GM18870 (cell line): ENCODE results near the gene SNTB2.
A peak's percentile ranks its signal among the peaks of the same experiment; 100 is the strongest.
"Not testable (repeated sequence)": the region's sequence is repeated elsewhere in the genome, so short reads cannot be mapped to it uniquely, and the experiment has no call there.

ENCODE experiments used
- ATAC-seq: cut with Tn5 transposase; IDR thresholded peaks from one replicate; pipeline ENCODE4 v1.9.1; 2021; ENCODE audit warnings: moderate library complexity; ENCODE audit not compliant: unreplicated experiment

SNTB2 gene

DNA sequence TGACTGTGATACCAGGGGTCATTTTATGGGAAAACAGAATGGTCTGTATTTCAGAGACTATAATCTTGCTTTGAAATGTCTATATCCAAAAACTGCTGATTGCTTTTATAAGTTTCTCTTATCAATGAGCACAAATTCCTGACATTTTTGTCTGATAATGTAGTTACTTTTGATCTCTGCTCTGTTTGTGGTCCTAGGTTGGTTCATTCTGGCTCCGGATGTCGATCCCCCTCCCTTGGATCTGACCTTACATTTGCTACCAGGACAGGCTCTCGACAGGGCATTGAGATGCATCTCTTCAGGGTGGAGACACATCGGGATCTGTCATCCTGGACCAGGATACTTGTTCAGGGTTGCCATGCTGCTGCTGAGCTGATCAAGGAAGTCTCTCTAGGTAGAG, 96.9 kb downstream of the SNTB2 start:
- no peak for ATAC-seq

DNA sequence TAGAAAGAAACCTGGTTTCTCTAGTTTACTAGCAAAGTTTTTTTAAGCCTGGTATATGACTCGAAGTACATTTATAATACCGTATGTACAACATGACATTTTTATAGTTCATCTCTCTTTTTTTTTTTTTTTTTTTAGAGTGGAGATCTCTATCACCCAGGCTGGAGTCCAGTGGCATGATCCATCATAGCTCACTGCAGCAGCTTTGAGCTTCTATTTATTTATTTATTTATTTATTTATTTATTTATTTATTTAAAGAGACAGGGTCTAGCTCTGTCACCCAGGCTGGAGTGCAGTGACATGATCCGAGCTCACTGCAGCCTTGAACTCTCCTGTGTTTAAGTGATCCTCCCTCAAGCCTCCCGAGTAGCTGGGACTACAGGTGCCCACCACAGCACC, 98.3 kb downstream of the SNTB2 start:
- ATAC-seq, result no peak

DNA sequence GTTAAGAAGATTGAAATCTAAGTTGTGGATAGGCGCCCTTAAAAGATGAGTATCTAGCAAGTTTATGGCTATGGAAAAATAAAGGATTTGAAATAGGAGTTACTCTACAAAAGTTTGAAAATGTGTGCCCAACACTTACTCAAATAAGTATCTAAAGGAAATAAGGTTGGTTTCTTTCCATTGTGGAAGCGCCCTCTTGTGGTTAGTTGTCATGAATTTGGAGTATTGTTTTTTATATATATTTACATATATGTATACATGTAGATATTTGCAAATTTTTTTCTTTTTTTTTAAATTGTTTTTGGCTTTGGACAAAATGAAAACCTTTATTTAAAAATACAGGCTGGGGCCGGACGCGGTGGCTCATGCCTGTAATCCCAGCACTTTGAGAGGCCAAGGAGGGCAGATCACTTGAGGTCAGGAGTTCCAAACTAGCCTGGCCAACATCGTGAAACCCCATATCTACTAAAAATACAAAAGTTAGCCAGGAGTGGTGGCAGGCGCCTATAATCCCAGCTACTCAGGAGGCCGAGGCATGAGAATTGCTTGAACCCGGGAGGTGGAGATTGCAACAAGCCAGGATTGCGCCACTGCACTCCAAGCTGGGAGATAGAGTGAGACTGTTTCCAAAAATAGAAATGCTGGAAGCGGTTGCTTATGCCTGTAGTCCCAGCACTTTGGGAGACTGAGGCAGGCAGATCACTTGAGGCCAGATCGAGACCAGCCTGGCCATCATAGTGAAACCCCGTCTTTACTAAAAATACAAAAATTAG, 100.2 kb downstream of the SNTB2 start:
- no peak for ATAC-seq

DNA sequence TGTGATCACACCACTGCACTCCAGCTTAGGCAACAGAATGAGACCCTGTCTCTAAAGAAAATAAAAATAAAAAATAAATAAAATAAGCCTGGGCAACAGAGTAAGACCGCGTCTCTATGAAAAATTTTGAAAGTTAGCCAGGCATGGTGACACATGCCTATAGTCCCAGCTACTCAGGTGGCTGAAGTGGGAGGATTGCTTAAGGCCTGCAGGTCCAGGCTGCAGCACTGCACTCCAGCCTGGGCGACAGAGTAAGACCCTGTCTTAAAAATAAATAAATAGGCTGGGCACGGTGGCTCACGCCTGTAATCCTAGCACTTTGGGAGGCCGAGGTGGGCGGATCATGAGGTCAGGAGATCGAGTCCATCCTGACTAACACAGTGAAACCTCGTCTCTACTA, 104.7 kb downstream of the SNTB2 start:
- ATAC-seq, result not testable (repeated sequence)

DNA sequence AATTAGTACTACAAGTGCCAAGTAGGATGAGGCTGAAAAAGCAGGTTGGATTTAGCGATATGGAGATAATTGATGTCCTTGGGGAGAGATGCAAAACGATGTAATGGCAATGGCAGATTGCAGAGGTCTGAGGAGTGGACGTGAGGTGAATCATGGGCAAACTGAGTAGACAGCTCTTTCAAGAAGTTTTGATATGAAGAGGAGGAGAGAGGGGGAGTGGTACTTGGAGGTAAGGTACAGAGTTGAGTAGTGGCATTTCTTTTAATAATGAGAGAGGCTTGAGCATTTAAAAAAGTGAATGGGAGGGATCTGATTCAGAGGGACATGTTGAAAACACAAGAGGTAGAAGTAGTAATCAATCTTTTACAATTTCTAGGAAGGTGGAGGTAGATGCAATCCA, 106.4 kb downstream of the SNTB2 start:
- no peak for ATAC-seq

DNA sequence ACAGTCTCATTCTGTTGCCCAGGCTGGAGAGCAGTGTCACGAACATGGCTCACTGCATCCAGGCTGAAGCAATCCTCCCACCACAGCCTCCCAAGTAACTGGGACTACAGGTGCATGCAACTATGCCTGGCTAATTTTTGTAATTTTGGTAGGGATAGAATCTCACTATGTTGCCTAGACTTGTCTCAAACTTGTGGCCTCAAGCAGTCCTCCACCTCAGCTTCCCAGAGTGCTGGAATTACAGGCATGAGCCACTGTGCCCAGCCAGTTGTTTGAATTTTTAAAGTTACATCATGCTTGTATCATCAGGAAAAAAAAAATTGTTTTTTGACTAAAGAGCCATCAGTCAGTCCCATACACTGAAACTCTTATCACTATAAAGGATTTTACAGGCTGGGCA, 107.1 kb downstream of the SNTB2 start:
- no peak for ATAC-seq

DNA sequence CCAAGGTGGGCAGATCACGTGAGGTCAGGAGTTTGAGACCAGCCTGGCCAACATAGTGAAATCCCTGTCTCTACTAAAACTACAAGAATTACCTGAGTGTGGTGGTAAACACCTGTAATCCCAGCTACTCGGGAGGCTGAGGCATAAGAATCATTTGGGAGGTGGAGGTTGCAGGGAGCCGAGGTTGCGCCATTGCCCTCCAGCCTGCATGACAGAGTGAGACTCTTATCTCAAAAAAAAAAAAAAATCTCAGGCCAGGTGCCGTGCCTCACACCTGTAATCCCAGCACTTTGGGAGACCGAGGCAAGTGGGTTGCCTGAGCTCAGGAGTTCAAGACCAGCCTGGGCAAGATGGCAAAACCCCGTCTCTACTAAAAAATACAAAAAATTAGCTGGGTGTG, 109.8 kb downstream of the SNTB2 start:
- not testable (repeated sequence) for ATAC-seq

DNA sequence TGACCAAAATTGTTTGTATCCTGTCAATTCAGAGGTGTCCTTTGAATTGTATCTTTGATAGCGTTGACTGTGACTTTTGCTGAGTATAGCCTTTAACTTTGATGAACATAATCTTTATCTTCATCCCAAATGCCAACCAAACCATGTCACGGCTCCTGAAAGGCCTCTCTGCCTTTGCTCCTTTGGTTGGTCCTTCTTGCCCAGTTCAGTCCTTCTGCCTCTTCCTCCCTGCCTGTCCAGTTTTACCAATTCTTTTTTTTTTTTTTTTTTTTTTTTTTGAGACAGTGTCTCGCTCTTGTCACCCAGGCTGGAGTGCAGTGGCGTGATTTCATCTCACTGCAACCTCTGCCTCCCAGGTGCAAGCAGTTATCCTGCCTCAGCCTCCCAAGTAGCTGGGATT, 111.3 kb downstream of the SNTB2 start:
- no peak for ATAC-seq

DNA sequence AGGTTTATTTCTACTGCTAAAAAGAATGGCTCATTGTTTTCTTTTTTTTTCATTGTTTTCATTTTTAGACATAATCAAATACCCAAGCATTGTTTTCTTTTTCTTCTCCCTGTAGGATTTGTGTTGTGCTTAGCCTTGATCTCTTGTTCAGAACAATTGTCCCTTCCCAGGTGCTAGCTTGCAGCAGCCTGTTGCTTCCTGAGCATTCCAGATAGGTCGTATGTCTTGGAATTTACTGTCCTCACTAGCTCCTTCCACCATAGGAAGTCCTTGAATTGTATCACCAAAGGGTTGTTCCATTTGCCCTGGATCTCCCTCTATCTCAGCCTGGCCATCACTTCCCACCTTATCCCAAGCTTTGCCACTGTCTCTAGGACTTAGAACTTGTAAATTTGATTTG, 114.2 kb downstream of the SNTB2 start:
- no peak for ATAC-seq

DNA sequence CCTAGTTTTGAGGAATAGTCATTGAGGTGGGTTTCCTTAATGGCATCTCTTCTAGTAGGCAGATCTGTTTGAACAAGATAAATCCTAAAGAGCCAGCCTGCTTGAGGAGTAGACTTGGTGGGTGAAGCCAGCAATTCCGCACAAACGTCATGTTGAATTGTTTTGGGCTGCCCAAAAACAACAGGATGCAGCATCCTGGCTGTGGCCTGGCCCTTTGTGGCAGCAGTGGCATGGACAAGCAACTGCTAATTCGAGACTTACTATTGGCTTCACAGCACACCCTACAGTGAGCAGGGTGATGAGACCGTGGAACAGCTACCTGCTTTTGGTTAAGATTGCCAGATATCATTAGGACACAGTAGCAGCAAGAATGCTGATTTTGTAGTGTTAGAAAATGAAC, 114.9 kb downstream of the SNTB2 start:
- no peak for ATAC-seq

DNA sequence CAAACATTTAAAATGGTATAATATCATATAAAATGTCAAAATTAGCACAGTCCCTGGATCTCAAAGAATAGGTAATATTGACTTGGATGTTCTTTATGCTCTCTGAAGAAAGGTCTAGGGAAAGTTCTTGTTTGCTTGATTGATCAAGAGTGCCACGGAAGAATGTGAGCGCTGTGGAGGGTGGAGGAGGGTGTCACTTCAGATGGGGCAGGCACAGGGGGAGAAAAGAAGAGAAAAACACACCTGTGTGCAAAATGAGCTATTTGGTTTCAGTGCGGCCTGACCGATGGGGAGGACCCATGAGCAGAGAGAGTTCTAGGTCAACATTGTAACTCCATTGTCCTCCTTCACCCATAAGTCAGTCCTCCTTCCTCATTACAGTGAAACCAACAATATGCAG, 115.3 kb downstream of the SNTB2 start:
- ATAC-seq, result no peak

DNA sequence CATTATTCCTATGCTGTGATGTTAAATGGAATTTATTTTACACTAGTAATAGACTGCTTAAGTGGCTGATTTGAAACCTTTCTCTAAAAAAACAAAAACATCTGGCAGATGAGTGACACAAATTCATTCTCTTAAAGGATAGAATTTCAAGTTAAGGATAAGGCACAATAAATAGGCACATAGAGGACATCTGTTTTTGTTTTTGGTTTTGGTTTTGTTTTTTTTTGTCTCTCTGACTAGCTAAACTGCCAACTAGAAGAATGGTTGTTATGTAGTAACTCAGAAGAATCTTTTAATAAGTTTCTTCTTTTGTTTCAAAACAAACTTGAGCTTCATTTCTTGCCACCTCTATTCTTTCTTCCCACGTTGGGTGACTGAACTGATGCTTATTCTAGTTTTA, 119.1 kb downstream of the SNTB2 start:
- no peak for ATAC-seq

DNA sequence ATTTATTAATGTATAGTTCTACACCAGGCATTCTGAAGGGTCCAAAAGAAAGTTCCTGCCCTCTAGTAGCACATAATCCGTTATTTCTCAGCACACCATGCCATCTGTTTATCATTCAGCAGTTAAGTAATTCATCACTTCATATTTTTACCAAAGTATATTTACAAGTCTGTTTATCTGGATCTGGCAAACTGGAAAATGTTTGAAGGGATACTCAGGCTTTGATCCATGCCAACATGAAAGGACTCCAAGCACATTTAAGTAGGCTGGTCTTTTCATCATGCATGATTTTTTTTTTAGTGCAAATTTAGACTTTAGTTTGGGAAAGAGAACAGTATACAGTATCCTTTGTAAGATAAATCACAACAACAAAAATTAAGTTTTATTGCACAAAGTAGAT, 120.1 kb downstream of the SNTB2 start:
- no peak for ATAC-seq

DNA sequence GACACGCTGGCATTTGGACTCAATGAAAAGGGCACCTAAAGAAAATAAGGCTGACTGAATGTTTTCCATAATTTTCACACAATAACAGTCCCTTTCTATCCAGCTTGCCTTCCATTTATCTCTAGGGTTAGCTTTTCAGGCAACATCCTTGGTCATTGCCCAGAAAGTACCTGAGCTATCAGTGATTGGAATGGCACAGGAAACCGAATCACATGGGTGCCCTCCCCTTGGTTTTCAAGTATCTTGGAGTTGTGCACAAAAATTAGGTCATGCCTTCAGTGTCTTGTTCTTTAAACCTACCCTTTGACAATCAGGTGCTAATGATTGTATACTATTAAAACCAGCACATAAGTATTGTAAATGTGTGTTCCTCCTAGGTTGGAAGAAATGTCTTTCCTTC, 120.9 kb downstream of the SNTB2 start:
- ATAC-seq, result no peak

DNA sequence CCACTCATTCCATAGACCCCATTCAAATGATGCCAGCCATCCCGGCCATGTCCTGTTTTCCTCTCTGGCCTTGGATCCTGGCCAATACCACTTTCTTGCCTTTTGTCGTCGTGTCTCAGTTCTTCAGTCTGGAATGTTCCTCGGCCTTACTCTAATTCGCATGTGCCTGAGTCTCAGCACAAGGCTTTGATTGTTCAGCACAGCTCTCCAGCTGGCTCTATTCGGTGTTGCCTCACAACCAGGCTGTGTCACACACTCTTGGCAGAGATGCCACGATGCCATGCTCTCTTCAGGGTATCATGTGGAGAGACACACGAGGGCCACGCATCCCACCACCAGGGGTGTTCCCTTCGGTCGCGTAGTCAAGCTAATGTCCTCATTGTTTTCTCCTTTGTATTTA, 122.4 kb downstream of the SNTB2 start:
- no peak for ATAC-seq

DNA sequence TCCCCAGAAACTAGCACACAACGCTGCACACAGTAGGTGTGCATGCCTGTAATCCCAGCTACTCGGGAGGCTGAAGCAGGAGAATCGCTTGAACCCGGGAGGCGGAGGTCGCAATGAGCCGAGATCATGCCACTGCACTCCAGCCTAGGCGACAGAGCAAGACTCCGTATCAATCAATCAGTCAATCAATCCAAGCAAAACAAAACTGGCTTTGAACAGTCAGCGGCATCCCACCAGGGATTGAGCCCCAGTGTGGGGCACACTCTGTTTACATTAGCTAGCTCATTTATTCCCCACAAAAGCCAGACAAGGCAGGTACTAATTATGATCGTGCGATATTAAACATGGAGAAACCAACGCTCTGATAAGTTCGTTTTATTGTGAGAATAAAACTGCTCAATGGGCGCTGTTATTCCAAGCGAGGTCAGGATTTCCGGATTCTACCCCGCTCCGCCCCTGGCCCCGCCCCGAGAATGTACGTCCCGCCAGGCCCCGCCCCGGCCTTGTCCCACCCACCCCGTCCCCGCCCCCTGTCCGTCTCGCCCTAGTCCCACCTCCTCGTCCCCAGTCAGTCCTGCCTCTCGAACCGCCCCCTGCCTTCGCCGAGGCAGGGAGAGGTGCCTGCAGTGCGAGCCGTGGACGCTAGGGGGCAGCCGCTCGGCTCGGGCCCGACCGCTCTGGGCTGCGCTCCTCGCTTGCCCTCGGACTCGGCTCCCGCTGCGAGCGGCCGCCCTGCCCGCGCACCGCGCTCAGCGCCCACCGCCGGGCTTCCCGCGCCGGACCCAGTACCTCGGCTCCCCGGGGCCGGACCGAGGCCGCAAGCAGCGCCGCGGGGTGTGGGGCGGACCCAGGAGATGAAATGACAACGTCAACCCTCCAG, 123.9 kb downstream of the SNTB2 start, which contains the start of gene VPS4A:
VPS4A (plus strand) TSS at position 698 of the 880 bp plus-strand sequence; CDS start at position 860, 162 bp downstream.
- peak; percentile 67 for ATAC-seq

DNA sequence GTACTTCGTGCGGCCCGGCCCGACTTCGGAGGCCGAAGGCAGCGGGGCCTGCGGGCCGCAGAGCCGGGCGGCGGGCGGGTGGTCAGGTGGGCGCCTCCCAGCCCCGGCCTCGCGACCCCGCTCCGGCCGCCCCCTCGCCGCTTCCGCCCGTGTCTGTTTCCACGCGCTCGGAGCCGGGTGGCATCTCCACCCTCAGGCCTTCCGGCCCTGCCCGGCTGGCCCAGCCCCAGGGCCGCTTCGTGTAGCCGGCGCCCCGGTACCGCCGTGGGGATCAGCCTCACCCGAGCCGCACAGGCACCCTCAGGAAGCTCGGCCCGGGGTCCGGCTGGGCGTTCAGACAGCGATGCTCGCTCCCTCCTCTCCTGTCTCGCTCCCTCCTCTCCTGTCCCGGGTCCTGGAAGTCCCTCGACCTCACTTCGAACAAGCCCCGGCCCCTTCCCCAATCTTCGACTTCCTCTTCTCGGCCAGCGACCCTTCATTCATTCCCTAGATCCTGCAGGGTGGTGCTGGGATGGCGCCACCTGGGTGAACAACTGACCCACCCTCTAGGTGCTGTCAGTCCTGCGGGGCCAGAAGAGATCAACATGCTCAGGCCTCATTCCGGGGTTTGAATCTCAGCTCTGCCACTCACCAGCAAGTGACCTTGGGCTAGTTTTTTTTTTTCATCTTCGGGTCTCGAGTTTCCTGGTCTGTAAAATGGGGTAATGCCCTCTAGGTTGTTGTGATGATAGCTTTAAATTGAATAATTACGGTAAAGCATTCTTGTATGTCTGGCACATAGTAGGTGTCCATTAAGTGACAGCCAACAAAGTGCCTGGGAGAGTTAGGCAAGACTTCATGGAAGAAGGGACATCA, 124.8 kb downstream of the SNTB2 start:
- ATAC-seq, result peak; percentile 32

DNA sequence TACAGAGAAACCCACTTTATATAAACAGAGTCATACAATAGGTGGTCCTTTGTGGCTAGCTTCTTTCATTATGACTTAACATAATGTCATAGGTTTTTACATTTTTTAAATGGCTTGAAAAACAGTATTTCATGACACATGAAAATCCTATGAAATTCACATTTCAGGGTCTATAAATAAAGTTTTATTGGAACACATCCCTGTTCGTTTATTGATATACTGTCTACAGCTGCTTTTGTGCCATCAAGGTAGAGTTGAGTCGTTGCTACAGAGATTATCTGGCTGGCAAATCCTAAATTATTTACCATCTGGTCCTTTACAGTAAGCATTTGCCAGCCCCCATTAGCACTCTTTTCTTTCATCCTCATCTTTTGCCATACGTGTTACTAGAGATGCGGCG, 126.5 kb downstream of the SNTB2 start:
- no peak for ATAC-seq

DNA sequence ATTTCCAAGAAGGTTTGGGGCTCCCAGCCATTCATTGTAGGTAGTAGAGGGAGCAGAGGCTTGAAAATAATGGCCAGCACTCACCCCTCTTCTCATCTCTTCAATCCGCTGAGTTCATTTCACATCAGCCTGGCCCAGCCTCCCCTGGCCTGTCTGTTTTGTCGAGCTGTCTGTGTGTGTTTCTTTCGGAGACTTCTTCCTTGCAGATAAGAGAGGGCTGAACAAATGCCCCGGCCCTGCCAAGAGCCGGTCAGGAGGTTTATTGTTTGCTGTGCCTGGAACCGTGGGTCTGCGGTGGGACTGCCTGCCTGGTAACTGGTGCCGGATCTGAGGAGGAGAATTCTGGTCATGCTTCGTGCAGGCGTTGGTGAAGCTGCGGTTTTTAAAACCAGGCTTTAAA, 127.6 kb downstream of the SNTB2 start:
- no peak for ATAC-seq

DNA sequence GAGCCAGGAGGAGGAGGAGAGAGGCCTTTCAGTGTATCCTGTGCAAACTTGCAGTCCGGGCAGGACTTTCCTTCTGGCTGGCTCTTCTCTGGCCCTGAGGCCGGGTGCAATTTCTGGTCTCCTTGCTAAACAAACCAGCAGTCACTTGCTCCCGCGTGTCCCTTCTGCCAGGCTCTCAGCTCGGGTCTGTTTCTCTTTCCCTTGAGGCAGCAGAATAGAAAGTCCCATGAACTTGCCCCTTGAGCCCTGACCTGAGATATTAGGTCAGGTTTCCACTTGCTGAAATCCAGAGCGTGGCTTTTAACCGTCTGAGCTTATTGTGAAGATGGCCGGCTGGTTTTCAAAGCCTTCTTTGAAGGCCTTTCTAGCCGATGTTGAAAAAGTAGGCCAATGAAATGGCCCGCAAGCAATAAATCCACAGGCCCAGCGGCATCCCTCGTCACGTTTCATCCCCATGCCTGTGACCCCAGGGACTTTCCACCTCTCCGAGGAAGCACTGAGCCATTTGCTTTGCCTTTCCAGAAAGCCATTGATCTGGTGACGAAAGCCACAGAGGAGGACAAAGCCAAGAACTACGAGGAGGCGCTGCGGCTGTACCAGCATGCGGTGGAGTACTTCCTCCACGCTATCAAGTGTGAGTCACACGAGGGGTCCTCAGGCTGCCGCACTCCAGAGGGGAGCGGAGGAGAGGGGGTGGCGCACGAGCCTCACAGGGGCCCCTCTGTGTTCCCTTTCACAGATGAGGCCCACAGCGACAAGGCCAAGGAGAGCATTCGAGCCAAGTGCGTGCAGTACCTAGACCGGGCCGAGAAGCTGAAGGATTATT, 128.7 kb downstream of the SNTB2 start:
- no peak for ATAC-seq
